Fibroblast of mammary gland (primary cell): ENCODE data around the gene CDC23.
"Not testable (repeated sequence)": the region's sequence is repeated elsewhere in the genome, so short reads cannot be mapped to it uniquely, and the experiment has no call there.

Experiments
- DNase-seq: peaks from one replicate; pipeline ENCODE4 v3.0.0-alpha.2; 2010; ENCODE audit warnings: low read depth
- H3K4me3 ChIP-seq: 2 replicates; pipeline ENCODE4 v1.5.1; 2011; ENCODE audit warnings: low read depth, mild to moderate bottlenecking, low read length, moderate library complexity; ENCODE audit not compliant: control insufficient read depth
- CTCF ChIP-seq: conservative IDR thresholded peaks from 2 replicates; pipeline ENCODE4 v1.5.1; 2011; ENCODE audit warnings: low read depth, low read length, inconsistent platforms; ENCODE audit not compliant: control insufficient read depth, insufficient read depth

Gene CDC23

GRCh38 chr5:138213161-138214029, at the start of gene CDC23:
TSS of gene CDC23 (minus strand) at chr5:138213323. CDS start at chr5:138213312, 11 bp downstream.
- no peak for TF ChIP-seq CTCF
- H3K4me3 ChIP-seq, result peak within 1 kb of the TSS; percentile 100
- DNase-seq, result peak; percentile 98

- no peak for TF ChIP-seq CTCF
- no peak overlapping the region for H3K4me3 ChIP-seq
- no peak for DNase-seq
Observed at GRCh38 chr5:138258704-138259292, 45.7 kb upstream of the CDC23 start.

- H3K4me3 ChIP-seq, result no peak overlapping the region
- no peak for DNase-seq
- no peak for TF ChIP-seq CTCF
Observed at GRCh38 chr5:138257583-138257982, 44.5 kb upstream of the CDC23 start.

GRCh38 chr5:138252944-138253343, 39.8 kb upstream of the CDC23 start:
- no peak overlapping the region for H3K4me3 ChIP-seq
- no peak for TF ChIP-seq CTCF
- no peak for DNase-seq

- DNase-seq, result not testable (repeated sequence)
Observed at GRCh38 chr5:138247800-138248199, 34.7 kb upstream of the CDC23 start.

GRCh38 chr5:138246822-138247221, 33.7 kb upstream of the CDC23 start:
- no peak for TF ChIP-seq CTCF
- no peak for DNase-seq
- H3K4me3 ChIP-seq, result no peak overlapping the region

More at GRCh38 chr5:138247800-138248199, 34.7 kb upstream of the CDC23 start:
- not testable (repeated sequence) for H3K4me3 ChIP-seq

GRCh38 chr5:138246334-138246733, 33.2 kb upstream of the CDC23 start:
- no peak overlapping the region for H3K4me3 ChIP-seq
- no peak for TF ChIP-seq CTCF
- DNase-seq, result no peak
